Activated naive CD4-positive, alpha-beta T cell treated with Interleukin-2 at 50 U/mL for 16 hours (primary cell): ENCODE measurements around the gene TCF7L2.
"Not testable (repeated sequence)": the region's sequence is repeated elsewhere in the genome, so short reads cannot be mapped to it uniquely, and the experiment has no call there.

Experiments
- DNase-seq: peaks from one replicate; pipeline ENCODE4 v3.0.0-alpha.2; 2020

The TCF7L2 gene

DNA sequence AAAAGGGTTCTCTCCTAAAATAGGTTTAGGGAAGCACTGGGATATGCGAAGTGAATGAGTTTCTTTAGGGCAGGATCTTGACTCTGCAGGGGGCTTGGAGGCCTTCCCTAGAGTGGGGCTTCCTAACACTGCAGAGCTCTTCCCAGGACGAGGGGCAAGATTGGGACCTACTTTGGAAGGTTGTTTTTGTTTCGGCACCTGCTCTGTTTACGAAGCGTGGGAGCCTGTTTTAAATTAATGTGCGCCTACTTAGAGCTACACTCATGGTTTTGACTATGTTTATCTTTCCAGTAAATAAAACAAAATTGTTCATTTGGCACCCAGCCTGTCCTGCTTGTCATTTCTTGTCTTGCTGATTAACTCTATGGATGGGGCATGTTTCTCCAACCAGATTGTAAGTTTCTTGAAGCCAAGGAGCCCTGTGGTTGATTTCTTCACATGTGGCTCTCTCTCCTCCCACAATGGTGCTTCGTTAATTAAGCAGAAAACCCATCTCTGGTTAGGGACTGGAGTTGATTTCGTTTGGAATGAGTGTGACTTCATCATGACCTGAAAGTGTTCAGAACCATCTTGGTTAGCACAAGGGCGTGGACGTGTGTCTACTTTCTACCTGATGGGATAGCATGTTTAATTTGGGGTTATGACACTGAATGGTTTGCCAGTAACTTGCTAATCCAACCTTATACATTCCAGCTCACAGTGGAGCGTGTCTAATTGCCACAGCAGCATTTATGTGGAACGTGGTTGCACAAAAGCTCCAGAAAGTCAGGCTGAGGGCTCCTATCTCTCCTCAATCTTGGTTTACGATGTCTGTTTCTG, 98.1 kb downstream of the TCF7L2 start:
- DNase-seq, result no peak

DNA sequence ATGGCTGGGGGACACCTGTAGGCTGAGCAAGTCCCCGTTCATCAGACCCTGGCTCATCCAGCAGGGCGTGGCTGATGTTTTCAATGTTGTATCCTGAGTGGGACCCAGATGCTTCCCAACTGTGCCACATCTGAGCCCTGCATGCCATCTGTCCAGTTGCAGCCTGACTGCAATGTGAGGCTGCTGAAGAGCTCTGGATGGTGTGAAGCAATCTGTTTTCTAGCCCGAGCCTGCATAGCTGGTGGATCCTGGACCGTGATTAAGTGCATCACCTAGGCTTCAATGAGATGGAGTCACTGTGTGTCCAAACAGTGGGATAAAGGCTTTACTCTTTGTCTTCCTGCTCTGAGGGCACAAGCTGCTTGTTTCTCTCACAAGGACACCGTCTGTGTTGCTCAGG, 99.8 kb downstream of the TCF7L2 start:
- DNase-seq, result no peak

- no peak for DNase-seq
Observed at GRCh38 chr10:113052076-113052830, 102.2 kb downstream of the TCF7L2 start.

GRCh38 chr10:113053091-113053490, 103.0 kb downstream of the TCF7L2 start:
- no peak for DNase-seq

DNA sequence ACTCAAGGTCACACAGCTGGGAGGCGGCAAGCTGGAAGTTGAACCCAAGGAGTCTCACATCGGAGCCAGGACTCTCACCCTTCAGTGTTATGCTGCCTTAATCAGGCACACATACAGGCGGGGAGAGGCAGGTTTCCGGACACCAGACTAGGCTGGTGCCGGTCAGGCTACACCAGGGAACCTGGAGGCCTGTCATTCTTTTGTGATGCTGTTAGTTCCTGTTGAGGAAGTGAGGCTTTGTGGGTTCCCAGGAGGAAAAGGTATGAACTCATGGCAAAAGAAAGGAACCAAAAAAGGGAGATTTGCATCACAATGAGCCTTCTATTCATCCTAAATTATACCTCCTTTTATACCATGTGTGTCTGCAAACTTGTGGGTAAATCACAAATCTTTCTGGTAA, 103.8 kb downstream of the TCF7L2 start:
- no peak for DNase-seq

GRCh38 chr10:113055458-113055857, 105.4 kb downstream of the TCF7L2 start:
- no peak for DNase-seq

DNA sequence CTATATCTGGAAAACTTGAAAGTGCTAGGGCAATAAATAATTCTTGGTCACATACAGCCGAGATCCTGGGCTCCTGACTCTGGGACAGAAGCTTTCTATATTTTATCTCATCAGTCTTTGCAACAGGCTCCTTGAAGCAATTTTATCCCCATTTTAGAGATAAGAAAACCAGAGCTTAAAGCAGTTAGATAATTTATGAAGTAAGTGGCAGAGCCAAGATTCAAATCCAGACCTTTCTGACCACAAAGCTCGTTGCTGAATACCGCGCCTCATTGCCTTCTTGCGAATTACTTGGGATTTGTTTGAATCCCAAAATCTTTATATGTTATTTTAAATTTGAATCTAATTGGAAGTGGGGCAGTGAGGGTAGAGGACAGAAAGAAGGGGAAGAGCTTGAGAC, 106.0 kb downstream of the TCF7L2 start:
- no peak for DNase-seq

GRCh38 chr10:113056441-113057021, 106.5 kb downstream of the TCF7L2 start:
- no peak for DNase-seq

- DNase-seq, result no peak
Observed at GRCh38 chr10:113057948-113058522, 108.0 kb downstream of the TCF7L2 start.

GRCh38 chr10:113058523-113059370, 108.7 kb downstream of the TCF7L2 start:
- DNase-seq, result no peak

DNA sequence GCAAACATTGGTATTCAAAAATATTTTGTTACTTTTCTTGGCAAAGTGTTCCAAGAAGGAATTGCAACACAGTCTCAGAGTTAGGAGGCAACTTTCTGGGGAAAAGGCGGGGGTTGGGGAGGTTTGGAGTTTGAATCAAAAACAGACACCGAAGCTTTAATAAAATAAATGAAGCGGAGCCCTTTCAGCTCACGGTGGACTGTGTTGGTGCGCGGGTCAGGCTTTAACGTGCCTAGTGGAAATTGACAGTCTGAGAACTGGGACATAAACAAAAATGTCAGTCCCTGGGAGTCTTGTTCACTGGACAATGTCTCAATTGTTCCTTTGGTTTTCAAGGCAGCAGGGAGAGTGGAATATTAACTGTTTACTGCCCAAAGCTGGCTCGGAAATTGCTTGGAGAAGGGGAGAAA, 109.3 kb downstream of the TCF7L2 start:
- DNase-seq, result no peak

DNA sequence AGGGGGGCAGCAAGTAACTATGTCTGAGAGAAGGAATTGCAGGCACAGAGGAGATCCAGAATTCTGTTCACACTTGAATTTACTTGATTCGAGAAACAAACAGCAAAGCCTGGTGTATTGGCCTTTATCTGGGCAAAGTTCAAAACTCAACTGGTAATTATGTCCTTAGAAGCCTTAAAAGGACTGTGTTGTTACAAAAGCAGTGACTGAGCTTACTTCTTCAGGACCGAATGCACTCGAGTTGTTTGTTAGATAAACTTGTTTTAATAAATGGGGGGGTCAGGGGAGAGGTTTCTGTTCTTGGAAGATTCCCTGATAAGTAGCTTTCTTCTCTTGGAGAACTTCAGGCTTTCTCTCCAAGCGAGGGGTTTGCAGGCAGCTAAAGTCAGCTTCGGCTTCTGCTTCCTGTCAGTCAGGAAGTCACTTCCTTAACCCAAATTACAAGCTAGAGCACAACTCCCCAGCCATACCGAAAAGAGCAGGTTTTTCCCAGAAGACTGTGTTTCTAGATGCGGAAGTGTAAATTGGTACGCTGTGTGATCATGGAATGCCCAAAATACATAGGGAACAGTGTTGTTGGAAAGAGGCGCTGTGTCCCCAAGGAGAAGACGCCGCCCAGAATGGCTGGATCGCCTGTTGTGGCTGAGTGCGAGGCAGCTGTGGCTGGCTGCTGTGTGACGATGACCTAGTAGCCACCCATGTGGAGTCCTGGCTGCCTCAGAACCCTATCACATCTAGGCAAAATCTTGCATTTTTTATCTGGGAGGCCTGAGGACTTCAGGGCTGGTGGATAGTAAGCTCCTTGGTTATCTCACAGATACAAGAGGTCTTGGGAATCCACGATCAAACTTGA, 110.4 kb downstream of the TCF7L2 start:
- DNase-seq, result no peak

GRCh38 chr10:113061054-113061430, 111.0 kb downstream of the TCF7L2 start:
- DNase-seq, result no peak

DNA sequence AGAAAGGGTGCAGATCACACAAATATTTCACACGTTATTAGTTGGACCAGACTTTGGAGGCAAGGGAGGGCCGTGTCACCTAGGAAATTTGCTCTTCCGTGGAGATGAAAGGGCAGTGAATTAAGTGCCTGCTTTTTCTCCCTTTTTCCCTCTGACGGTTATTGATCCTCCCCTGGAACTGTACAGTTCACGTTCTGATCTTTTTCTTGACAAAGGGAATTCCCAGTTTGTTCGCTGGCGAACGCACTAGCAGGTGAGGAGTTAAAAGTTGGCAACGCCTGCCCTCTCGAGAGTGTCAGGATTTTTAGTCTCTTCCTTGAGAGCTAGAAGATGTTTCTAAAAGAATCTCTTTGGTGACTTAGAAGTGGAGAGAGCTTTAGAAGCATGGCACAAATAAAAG, 111.5 kb downstream of the TCF7L2 start:
- DNase-seq, result no peak

DNA sequence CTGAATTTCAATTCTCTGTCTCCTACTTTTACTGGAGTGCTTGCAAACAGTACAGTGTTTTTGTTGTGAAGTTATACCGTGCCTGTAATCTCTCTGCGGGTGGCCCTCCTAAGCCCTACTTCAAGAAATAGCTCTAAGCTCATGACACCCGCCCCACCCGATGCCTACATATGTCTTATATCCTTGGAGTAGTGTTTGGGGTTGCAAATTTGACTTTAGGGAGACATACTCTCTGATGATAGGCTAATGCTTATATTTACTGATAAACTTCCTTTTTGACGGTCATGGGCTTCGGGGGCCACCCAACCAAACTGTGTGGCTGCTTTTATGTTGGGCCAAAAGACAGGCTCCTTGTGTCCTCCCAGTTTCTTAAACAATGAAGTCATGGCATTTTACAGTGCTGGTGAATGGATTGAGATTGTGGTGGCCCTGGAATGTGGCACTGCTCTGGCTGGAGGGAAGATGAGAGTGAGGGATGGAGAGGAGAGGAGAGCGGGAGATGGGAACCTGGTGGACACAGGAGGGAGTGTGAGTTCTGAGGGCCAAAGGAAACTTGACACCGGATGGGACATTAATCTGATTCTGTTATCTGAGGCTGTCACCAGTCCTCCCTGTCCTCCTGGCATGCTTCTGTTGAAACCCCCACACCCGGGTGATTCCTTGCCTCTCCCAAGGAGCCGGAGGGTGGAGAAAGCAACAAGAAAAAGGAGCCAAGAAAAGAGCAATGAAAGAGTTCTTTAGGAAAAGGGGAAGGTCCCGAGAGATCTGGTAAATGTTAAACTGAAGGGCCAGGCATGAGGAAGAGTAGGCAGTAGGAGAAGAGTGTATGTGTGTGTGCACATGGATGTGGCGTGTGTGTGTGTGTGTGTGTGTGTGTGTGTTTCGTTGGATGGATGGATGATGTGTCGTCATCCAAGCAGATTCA, 113.3 kb downstream of the TCF7L2 start:
- no peak for DNase-seq

- DNase-seq, result no peak
Observed at GRCh38 chr10:113064039-113064438, 114.0 kb downstream of the TCF7L2 start.

GRCh38 chr10:113066120-113066519, 116.1 kb downstream of the TCF7L2 start:
- not testable (repeated sequence) for DNase-seq

DNA sequence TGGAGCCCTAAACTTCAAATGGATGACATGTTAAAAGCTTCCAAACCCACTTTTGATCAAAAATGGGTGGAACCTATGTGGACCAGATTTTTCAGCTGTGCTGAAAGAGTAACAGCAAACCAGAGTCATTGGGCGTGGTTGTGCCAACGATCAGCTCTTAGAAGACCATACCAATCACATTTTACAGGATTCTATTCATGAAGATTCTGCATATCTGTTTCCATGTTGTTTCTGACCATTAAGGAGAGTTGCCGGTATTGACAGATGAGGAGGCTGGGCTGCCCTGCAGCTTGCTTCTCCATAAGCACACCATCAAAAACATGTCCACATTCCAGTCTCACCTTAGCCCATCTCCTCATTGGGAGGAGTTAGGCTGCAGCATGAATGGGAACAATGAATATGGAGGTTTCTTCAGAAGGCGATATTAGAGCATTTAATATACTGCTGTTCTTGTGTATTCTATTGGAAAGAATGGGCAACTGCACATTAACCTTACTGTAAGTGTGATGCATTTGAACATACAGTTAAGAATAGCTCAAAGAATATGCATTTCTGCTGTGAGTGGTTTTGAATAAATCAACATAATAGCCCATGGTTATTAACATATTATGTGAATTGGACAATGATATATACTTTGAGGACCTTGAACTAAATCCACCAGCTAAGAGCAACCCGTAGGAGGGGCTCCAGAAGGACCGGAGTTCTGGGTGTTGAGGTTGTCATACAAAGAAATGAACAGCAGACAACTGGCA, 116.7 kb downstream of the TCF7L2 start:
- DNase-seq, result no peak

GRCh38 chr10:113067501-113067900, 117.5 kb downstream of the TCF7L2 start:
- DNase-seq, result no peak
